Measurements from ENCODE around the gene EPDR1. TPM values are rescaled to one million over a fixed set of nuclear protein-coding genes. Genes with fewer than 3 reads are reported as not detected.

EPDR1 gene
- total RNA-seq, 2 donors from 2014 or later = 31.3 to 42.6 TPM

Other genes starting within 250 kb of the EPDR1 start
- gene GPR141, start 236.9 kb upstream of the EPDR1 start, total RNA-seq = 1 to 10 TPM in 1 of 2 donors, under 1 TPM in 1; 0.71 to 1.3 TPM
- under 1 TPM; 0.19 to 0.29 TPM for gene NME8, start 72.0 kb upstream of the EPDR1 start, total RNA-seq
- gene SFRP4, start 3.8 kb upstream of the EPDR1 start, total RNA-seq = 100 to 1,000 TPM in 1 of 2 donors, 10 to 100 TPM in 1; 56.7 to 197 TPM

Measured in posterior vena cava (tissue), 2 donors.